Uterus (tissue), 2 donors: ENCODE results near the gene ANXA2R.

Experiments
- CTCF ChIP-seq, 4 experiments: fragments of 200-600 bp in 2 of 4; fragments of 450-650 bp in 2 of 4; sonication (generic) in 2 of 4; IDR thresholded peaks; one replicate each; pipeline ENCODE4 v1.5.1; 2016 to 2019; ENCODE audit warnings: antibody characterized with exemption in 4 of 4, mild to moderate bottlenecking in 2 of 4, moderate library complexity in 1 of 4
- POLR2A ChIP-seq, 2 donors: fragments of 450-650 bp; IDR thresholded peaks; one replicate each; pipeline ENCODE4 v1.6.1; 2016; ENCODE audit warnings: antibody characterized with exemption in 2 of 2, mild to moderate bottlenecking in 1 of 2, moderate library complexity in 1 of 2

GRCh38 chr5:43063721-43064171 lies 23.6 kb upstream of the ANXA2R start:
- TF ChIP-seq CTCF (IDR thresholded peaks at IDR 0.05) = no peak
- no peak for TF ChIP-seq POLR2A (IDR thresholded peaks at IDR 0.05)
